Mesenchymal stem cell (in vitro differentiated cells and primary cell): ENCODE measurements around the gene CTF1.

Experiments used
- DNase-seq: peaks from one replicate; pipeline ENCODE4 v3.0.0-alpha.2; 2013
- H2AFZ ChIP-seq: one replicate; pipeline ENCODE4 v1.6.1; 2013; ENCODE audit warnings: low read depth, mild to moderate bottlenecking, control low read depth, inconsistent platforms, low read length, moderate library complexity
- H2AK5ac ChIP-seq: 2 replicates; pipeline ENCODE4 v1.6.1; 2013; ENCODE audit warnings: low read length, moderate library complexity, mild to moderate bottlenecking, inconsistent platforms; ENCODE audit not compliant: severe bottlenecking
- H2BK120ac ChIP-seq: one replicate; pipeline ENCODE4 v1.6.1; 2013; ENCODE audit warnings: low read depth, mild to moderate bottlenecking, inconsistent platforms, low read length, moderate library complexity
- H2BK12ac ChIP-seq, 2 experiments: one replicate each; pipeline ENCODE4 v1.6.1; 2013; ENCODE audit warnings: inconsistent platforms in 2 of 2, low read length in 2 of 2, mild to moderate bottlenecking in 2 of 2, moderate library complexity in 2 of 2, control low read depth in 1 of 2
- H2BK15ac ChIP-seq: one replicate; pipeline ENCODE4 v1.6.1; 2013; ENCODE audit warnings: mild to moderate bottlenecking, low read depth, inconsistent platforms; ENCODE audit not compliant: poor library complexity, severe bottlenecking
- H2BK5ac ChIP-seq: 2 replicates; pipeline ENCODE4 v1.6.1; 2013; ENCODE audit warnings: low read depth, mild to moderate bottlenecking, low read length, control low read depth, inconsistent platforms; ENCODE audit not compliant: poor library complexity, severe bottlenecking
- H3K14ac ChIP-seq, 2 experiments: one replicate each; pipeline ENCODE4 v1.6.1; 2013; ENCODE audit warnings: inconsistent platforms in 2 of 2, low read length in 2 of 2, control low read depth in 1 of 2, mild to moderate bottlenecking in 1 of 2, moderate library complexity in 1 of 2
- H3K18ac ChIP-seq, 2 experiments: one replicate each; pipeline ENCODE4 v1.6.1; 2013; ENCODE audit warnings: inconsistent platforms in 2 of 2, low read length in 2 of 2, control low read depth in 1 of 2, low read depth in 1 of 2, mild to moderate bottlenecking in 1 of 2
- H3K23ac ChIP-seq, 2 experiments: one replicate each; pipeline ENCODE4 v1.6.1; 2013; ENCODE audit warnings: inconsistent platforms in 2 of 2, low read length in 2 of 2, mild to moderate bottlenecking in 2 of 2, moderate library complexity in 2 of 2, control low read depth in 1 of 2
- H3K27ac ChIP-seq: 2 replicates; pipeline ENCODE4 v1.5.1; 2013; ENCODE audit warnings: mild to moderate bottlenecking, moderate library complexity, low read length, control low read depth, inconsistent platforms; ENCODE audit not compliant: poor library complexity, severe bottlenecking
- H3K27me3 ChIP-seq, 2 experiments: 2 replicates each; pipeline versions ENCODE4 v1.6.1 to v1.7.0; 2013; ENCODE audit warnings: low read length in 2 of 2, mild to moderate bottlenecking in 2 of 2, moderate library complexity in 2 of 2, control low read depth in 1 of 2, inconsistent platforms in 1 of 2; ENCODE audit not compliant: control insufficient read depth in 1 of 2, insufficient read depth in 1 of 2
- H3K36me3 ChIP-seq, 2 experiments: 2 replicates each; pipeline versions ENCODE4 v1.6.1 to v1.7.0; 2013; ENCODE audit warnings: low read length in 2 of 2, control low read depth in 1 of 2, inconsistent platforms in 1 of 2, low read depth in 1 of 2, mild to moderate bottlenecking in 1 of 2; ENCODE audit not compliant: insufficient read depth in 2 of 2, control insufficient read depth in 1 of 2
- H3K4ac ChIP-seq, 2 experiments: one replicate each; pipeline ENCODE4 v1.6.1; 2013; ENCODE audit warnings: inconsistent platforms in 2 of 2, low read length in 2 of 2, mild to moderate bottlenecking in 2 of 2, moderate library complexity in 2 of 2, control low read depth in 1 of 2, low read depth in 1 of 2
- H3K4me1 ChIP-seq: 2 replicates; pipeline ENCODE4 v1.6.1; 2013; ENCODE audit warnings: low read depth, low read length, control low read depth; ENCODE audit not compliant: control insufficient read depth, insufficient read depth
- H3K4me2 ChIP-seq: 2 replicates; pipeline ENCODE4 v1.6.1; 2013; ENCODE audit warnings: low read length, mild to moderate bottlenecking, inconsistent platforms; ENCODE audit not compliant: poor library complexity, severe bottlenecking
- H3K4me3 ChIP-seq, 2 experiments: 2 replicates each; pipeline versions ENCODE4 v1.5.1 to v1.7.0; 2013; ENCODE audit warnings: low read length in 2 of 2, mild to moderate bottlenecking in 2 of 2, control low read depth in 1 of 2, low read depth in 1 of 2; ENCODE audit not compliant: insufficient read depth in 1 of 2
- H3K79me1 ChIP-seq: replicated peaks from 2 replicates; pipeline ENCODE4 v1.6.1; 2013; ENCODE audit warnings: mild to moderate bottlenecking, control low read depth, low read length, inconsistent platforms; ENCODE audit not compliant: poor library complexity, severe bottlenecking
- H3K9ac ChIP-seq: 2 replicates; pipeline ENCODE4 v1.7.0; 2013; ENCODE audit warnings: mild to moderate bottlenecking, low read length, moderate library complexity
- H3K9me3 ChIP-seq: 2 replicates; pipeline ENCODE4 v1.7.0; 2013; ENCODE audit warnings: mild to moderate bottlenecking, low read length; ENCODE audit not compliant: control insufficient read depth
- H4K8ac ChIP-seq: one replicate; pipeline ENCODE4 v1.6.1; 2013; ENCODE audit warnings: inconsistent platforms, mild to moderate bottlenecking, low read length, moderate library complexity
- H4K91ac ChIP-seq: one replicate; pipeline ENCODE4 v1.6.1; 2013; ENCODE audit warnings: mild to moderate bottlenecking, low read length, inconsistent platforms
- WGBS: methylation state at CpG from one replicate; pipeline ENCODE4 v1.1.7; 2013; ENCODE audit warnings: mixed read lengths; 5-methylcytosine and 5-hydroxymethylcytosine counted together

The CTF1 gene

DNA sequence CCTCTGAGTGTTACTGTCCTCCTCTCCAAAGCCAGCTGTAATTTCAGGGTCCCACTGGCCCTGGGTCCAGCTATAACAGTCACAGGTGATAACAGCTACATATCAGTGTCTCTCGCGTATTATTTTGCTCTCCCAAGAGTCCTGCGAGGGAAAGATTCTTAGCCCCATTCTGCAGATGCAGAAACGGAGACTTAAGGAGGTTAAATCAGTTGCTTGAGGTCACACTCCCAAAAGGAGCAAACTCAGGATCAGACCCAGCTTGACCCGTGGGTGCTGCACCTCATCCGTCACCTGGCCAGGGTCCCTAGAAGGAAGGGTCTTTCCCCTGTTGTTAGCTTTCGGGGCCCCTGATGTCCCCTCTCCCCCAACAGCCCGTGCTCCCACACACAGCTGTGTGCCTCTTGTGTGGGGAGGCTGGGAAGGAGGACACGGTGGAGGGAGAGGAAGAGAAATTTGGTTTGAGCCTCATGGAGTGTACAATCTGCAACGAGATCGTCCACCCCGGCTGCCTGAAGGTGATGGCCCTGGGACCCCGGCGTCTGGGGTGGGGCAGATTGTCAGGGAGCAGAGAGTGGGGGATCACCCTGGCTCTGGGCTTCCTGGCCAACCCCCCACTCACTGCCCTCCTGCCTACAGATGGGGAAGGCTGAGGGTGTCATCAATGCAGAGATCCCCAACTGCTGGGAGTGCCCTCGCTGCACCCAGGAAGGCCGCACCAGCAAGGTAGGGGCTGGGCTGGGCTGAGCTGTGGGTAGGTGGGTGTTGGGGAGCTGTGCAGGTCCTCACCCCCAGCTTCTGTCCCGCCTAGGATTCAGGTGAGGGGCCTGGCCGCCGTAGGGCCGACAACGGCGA, 30.7 kb downstream of the CTF1 start:
- WGBS, result 97% methylated on average over 20 of the region's 22 CpGs

DNA sequence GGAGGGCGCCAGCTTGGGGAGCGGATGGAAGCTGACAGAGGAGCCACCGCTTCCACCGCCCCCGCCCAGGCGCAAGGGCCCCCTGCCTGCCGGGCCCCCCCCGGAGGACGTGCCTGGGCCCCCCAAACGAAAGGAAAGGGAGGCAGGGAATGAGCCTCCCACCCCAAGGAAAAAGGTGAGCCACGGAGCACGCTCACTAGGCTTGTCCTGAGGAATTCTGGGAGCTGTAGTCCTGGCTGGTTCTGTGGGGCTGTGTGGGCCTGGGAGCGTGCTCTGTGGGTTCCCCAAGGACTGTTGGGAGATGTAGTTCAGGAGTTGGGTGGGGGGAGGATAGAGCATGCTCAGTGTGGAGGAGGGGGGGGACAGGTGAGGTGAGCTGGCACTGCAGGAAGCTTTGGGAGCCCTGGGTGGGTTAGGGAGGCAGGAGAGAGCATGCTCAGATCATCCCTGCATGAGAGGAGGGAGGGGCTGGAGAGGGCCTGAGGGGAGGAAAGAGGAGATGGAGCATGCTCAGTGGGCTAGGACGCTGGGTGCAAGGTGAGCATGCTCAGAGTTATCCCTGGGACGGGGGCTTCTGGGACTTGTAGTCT, 31.5 kb downstream of the CTF1 start:
- Histone ChIP-seq H3K9ac (no peak overlapping the region), H2BK5ac (no peak overlapping the region), H2AK5ac (no peak overlapping the region), H3K27ac (no peak overlapping the region), H2BK120ac (no peak overlapping the region), H3K4me1 (peaks cover 24% of the 10 kb centered on the region), H3K79me1 (peaks cover 54% of the 10 kb centered on the region), H3K9me3 (no peaks in the 10 kb centered on the region), H3K14ac (no peak overlapping the region), H2BK12ac (no peak overlapping the region), H2BK15ac (no peak overlapping the region), H3K18ac (no peak overlapping the region), H4K91ac (no peak overlapping the region), H3K23ac (no peak overlapping the region), H3K4me3 (no peak overlapping the region), H3K4ac (no peak overlapping the region), H3K36me3 (peaks cover 49 to 67% of the 10 kb centered on the region in 2 experiments), H2AFZ (no peak overlapping the region), H3K4me2 (no peak overlapping the region), H4K8ac (peak overlapping the region; percentile 7), H3K27me3 (no peaks in the 10 kb centered on the region)
- WGBS, result 75% methylated on average over 15 of the region's 15 CpGs
- DNase-seq, result peak; percentile 22

More for the DNA sequence above, 30.7 kb downstream of the CTF1 start:
- Histone ChIP-seq H3K79me1 (peaks cover 49% of the 10 kb centered on the region), H2BK15ac (no peak overlapping the region), H2BK12ac (no peak overlapping the region), H3K27me3 (no peaks in the 10 kb centered on the region), H3K4me1 (peaks cover 24% of the 10 kb centered on the region), H3K27ac (no peak overlapping the region), H2AFZ (no peak overlapping the region), H3K14ac (no peak overlapping the region), H3K4me3 (no peak overlapping the region), H3K18ac (no peak overlapping the region), H2BK5ac (no peak overlapping the region), H2BK120ac (no peak overlapping the region), H4K91ac (peak overlapping the region; percentile 57), H3K9me3 (no peaks in the 10 kb centered on the region), H3K23ac (no peak overlapping the region), H2AK5ac (no peak overlapping the region), H3K9ac (no peak overlapping the region), H3K36me3 (peaks cover 43 to 61% of the 10 kb centered on the region in 2 experiments), H3K4me2 (no peak overlapping the region), H3K4ac (no peak overlapping the region), H4K8ac (peak overlapping the region; percentile 7)
- no peak for DNase-seq

DNA sequence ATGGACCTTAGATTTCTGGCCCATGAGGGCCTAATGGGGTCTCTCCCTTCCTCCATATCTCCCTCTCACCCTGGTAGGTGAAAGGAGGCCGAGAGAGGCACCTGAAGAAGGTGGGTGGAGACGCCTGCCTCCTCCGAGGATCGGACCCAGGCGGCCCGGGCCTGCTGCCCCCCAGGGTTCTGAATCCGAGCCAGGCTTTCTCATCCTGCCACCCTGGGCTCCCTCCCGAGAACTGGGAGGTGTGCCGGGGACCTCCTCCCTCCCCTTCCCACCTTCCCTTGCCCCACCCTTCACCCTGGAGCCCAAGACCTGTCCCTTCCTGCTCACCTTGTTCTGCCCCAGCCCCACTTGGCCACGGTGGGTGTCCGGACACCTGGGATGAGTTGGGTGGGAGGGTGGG, 32.0 kb downstream of the CTF1 start:
- Histone ChIP-seq H3K4me1 (peaks cover 24% of the 10 kb centered on the region), H4K91ac (no peak overlapping the region), H3K27me3 (no peaks in the 10 kb centered on the region), H2BK5ac (no peak overlapping the region), H3K23ac (no peak overlapping the region), H3K4me2 (no peak overlapping the region), H3K9ac (no peak overlapping the region), H2AK5ac (no peak overlapping the region), H2BK12ac (no peak overlapping the region), H3K4ac (no peak overlapping the region), H2AFZ (no peak overlapping the region), H2BK15ac (no peak overlapping the region), H3K79me1 (peaks cover 54% of the 10 kb centered on the region), H3K36me3 (peaks cover 50 to 68% of the 10 kb centered on the region in 2 experiments), H3K27ac (no peak overlapping the region), H4K8ac (no peak overlapping the region), H3K18ac (no peak overlapping the region), H3K4me3 (no peak overlapping the region), H3K9me3 (no peaks in the 10 kb centered on the region), H2BK120ac (no peak overlapping the region), H3K14ac (no peak overlapping the region)
- DNase-seq, result no peak
- WGBS, result 100% methylated on average over 10 of the region's 11 CpGs

DNA sequence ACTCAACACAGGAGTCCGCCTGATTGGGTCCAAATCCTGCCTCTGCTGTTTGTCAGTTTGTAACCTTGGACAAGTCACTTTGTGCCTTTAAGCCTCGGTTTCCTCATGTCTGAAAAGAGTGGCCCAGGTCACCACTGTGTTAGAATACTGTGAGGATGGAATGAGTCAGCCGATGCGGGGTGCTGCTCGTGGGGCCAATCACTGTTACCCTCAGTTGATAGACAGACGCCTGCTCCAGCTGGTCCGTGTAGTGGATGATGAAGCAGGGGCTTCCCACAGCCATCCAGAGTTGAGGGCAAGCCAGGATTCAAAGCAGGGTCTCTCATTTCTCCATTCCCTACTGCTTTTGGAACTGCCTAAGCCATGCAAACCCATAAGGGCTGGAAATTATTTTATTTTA, 32.8 kb downstream of the CTF1 start:
- H3K9me3 ChIP-seq, result no peaks in the 10 kb centered on the region
- no peak overlapping the region for H3K27ac ChIP-seq
- no peak overlapping the region for H3K14ac ChIP-seq
- H3K4me3 ChIP-seq, result no peak overlapping the region
- peaks cover 52 to 76% of the 10 kb centered on the region in 2 experiments for H3K36me3 ChIP-seq
- no peak overlapping the region for H3K4ac ChIP-seq
- H2AFZ ChIP-seq, result no peak overlapping the region
- H2BK5ac ChIP-seq, result no peak overlapping the region
- H2BK120ac ChIP-seq, result no peak overlapping the region
- H2BK15ac ChIP-seq, result no peak overlapping the region
- no peak overlapping the region for H3K18ac ChIP-seq
- no peak overlapping the region for H2BK12ac ChIP-seq
- no peaks in the 10 kb centered on the region for H3K27me3 ChIP-seq
- no peak for DNase-seq
- peaks cover 24% of the 10 kb centered on the region for H3K4me1 ChIP-seq
- no peak overlapping the region for H4K91ac ChIP-seq
- no peak overlapping the region for H3K23ac ChIP-seq
- peaks cover 57% of the 10 kb centered on the region for H3K79me1 ChIP-seq
- no peak overlapping the region for H2AK5ac ChIP-seq
- H4K8ac ChIP-seq, result no peak overlapping the region
- H3K4me2 ChIP-seq, result no peak overlapping the region
- H3K9ac ChIP-seq, result no peak overlapping the region
- WGBS, result 92% methylated on average over 7 of the region's 7 CpGs
